T-helper 2 cell (primary cell): ENCODE results near the gene SUZ12.
"Not testable (repeated sequence)": the region's sequence is repeated elsewhere in the genome, so short reads cannot be mapped to it uniquely, and the experiment has no call there.

Experiments used
- DNase-seq, 5 experiments: peaks; one replicate each; pipeline versions ENCODE4 v3.0.0 to v3.0.0-alpha.2; 2012 to 2022
- total RNA-seq, 2 donors: gene quantifications; one replicate each; lab custom pipeline; 2026; lab: John Stamatoyannopoulos, UW

The SUZ12 gene
- 55.5 to 88.0 reads per million in 2 donors for total RNA-seq

DNA sequence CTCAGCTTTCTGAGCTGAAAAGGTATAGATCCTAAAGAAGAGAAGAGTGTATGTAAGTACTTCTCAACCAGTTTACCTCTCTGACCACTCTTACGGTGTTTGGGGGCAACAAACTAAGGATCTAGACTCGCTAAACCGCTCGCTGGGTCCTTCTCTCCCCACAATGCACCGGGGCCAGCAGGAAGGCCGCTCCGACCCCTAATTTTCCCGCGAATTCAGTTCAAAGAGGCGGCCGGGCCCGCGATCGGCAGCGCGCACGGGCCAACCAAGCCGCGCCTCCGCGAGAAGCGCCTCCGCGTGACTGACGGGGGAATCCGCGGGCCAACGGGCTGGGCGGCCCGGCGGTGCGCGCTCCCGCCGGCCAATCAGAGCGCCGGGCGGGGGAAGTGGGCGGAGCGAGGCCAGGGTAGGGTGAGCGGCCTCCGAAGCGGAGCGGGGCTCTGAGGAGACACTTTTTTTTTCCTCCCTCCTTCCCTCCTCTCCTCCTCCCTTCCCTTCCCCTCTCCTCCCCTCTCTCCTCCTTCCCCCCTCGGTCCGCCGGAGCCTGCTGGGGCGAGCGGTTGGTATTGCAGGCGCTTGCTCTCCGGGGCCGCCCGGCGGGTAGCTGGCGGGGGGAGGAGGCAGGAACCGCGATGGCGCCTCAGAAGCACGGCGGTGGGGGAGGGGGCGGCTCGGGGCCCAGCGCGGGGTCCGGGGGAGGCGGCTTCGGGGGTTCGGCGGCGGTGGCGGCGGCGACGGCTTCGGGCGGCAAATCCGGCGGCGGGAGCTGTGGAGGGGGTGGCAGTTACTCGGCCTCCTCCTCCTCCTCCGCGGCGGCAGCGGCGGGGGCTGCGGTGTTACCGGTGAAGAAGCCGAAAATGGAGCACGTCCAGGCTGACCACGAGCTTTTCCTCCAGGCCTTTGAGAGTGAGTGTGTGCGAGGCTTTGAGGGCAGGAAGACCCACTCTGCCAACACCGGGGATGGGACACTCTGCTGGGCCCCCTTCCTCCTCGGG, at the start of gene SUZ12:
TSS of gene SUZ12 (plus strand) at position 393 of the 995 bp plus-strand sequence. CDS start at position 633, 240 bp downstream.
- peak; percentile 69 to 92 (median 78) for DNase-seq

DNA sequence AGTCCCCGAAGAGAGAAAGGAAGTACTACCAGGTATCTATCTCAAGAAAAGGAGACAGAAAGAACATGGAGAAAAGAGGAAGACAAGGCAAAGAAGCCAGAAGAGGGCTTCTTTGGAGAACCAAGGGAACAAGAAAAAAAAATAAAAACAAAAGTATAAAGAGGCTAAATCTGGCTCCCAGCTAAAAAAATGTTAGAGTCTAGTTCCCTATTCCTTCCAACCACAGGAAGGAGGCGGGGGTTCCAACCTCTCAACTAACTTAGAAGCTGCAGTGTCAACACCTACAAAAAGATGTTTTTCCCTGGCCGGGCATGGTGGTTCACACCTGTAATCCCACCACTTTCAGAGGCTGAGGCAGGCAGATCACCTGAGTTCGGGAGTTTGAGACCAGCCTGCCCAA, 48.7 kb upstream of the SUZ12 start:
- DNase-seq = no peak

DNA sequence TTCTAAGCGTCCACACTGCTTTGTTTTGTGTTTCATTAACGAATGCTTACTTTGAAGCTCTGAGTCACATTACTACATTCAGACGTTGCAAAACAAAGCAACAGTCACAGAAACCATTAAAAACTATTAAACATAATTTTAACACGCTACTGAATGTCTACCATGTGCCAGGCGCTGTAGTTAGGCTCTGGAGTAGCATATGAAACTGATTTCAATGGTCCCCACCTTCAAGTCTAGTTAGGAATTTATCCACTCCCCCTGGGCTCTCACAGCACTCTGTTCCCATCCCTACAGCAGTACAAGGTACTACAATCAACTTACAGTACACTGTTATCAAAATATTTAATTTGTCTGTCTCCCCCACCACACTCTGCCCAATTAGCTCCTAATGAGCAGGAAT, 35.9 kb upstream of the SUZ12 start:
- peak in 1 of 5 experiments; percentile 18 for DNase-seq

DNA sequence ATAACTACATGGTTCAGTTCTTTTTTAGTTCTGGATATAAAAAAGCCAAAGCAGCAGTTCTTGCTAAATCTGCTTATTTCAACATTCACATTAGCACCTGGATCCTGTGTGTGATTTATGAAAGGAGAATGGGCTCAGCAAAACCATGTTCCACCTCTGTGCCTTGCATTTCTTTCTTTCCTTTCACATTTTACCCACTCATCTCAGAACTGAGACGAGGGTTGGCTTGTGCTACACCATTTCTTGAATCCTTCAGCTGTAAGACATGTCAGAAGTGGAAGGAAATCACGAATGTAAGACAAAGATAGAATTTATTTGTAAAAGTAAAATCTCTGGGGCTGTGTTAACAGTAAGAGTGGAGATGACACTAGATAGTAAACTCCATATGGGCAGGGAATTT, 34.1 kb upstream of the SUZ12 start:
- DNase-seq = peak in 1 of 5 experiments; percentile 68

DNA sequence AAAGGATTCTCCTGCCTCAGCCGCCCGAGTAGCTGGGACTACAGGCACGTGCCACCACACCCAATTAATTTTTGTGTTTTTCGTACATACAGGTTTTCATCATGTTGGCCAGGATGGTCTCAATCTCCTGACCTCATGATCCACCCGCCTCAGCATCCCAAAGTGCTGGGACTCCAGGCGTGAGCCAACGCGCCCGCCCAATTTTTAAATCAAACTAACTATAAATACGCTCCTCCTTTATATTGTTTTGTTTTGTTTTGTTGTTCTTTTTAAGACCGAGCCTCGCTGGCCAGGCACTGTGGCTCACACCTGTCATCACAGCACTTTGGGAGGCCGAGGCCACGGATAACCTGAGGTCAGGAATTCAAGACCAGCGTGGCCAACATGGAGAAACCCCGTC, 33.4 kb upstream of the SUZ12 start:
- no peak for DNase-seq

DNA sequence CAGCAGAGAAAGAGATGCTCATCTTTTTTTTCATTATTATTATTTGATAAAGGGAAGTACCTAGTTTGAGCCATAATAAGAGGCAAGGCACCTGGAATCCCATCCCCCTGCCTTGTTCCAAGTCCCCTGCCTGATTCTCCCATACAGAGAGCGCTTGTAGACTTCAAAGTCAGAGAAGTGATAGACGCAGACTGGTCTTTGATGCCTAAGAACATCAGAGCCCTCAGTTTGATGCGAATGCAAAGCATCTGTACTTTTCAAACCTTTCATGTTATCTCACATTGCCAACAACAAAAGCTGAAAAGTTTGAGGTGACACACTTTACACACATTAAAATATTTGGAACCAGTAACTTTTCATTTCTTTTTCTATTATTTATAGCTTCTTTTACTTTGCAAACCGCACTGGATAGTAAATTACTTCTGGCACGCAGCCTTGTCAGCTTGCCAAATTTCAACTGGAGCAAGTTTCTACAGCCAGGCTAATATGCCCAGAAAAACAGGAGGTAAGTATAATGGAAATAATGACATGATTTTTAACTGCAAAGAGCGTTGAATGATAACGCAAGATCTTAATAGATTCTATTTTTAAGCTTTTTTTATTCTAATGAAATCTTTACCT, 29.4 kb upstream of the SUZ12 start:
- no peak for DNase-seq

DNA sequence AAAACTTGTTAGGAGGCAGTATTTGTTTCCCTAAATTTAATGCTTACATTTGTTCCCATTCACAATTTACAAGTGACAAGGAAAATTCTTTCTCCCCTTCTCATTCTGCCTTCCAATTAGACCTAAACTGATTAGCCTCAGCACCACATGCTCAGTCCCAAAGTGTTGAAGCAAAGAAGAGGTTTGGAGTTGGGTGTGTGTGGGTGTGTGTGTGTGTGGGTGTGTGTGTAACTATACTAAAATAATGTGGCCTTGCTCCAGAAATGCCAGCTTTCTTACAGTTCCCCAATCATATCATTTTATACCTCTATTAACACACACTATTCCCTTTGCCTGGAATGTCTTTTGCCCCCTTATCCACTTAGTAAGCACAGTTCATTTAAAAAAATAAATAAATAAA, 28.4 kb upstream of the SUZ12 start:
- DNase-seq = no peak

DNA sequence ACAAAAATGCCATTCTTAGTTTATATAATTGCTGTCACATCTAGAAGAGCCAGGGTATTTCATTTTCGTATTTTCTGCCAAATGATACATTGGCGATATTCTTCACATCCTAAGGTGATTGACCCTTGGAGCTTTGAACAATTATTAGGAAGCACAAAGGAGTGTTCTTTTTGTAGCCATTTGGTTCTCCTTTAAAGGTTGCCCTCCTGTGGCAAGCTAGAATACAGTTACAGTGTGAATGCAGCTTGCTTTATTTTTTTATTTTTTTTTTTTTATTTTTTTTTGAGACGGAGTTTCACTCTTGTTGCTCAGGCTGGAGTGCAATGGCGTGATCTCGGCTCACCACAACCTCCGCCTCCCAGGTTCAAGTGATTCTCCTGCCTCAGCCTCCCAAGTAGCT, 24.1 kb upstream of the SUZ12 start:
- not testable (repeated sequence) for DNase-seq

DNA sequence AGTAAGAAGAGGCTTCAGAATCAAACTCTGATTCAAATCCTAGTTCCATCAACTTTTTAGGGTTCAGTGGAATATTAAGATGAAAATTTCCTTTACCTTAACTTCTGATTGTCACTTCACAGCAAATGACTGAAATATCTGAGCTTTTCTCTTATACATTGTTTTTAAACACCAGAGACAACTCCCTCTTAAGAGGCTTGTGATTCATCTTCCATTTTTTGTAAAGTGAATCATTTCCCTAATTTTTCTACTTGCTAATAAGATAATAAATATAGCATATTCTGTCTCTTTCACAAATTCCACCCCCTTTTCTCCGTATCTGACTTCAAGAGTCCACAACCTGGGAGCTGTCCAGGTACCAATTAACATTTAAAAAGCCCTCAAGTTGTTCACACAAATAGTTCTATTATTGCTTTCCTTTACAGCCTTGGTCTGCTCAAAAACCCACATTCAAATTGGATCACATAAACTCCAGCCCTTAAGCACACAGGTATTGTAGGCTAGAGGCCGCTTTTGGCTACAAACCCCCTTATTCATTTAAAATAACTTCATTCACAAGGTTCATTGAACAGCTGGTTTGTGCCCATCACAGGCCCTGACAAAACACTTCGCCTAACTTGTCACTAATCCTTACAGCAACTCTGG, 21.2 kb upstream of the SUZ12 start:
- no peak for DNase-seq

DNA sequence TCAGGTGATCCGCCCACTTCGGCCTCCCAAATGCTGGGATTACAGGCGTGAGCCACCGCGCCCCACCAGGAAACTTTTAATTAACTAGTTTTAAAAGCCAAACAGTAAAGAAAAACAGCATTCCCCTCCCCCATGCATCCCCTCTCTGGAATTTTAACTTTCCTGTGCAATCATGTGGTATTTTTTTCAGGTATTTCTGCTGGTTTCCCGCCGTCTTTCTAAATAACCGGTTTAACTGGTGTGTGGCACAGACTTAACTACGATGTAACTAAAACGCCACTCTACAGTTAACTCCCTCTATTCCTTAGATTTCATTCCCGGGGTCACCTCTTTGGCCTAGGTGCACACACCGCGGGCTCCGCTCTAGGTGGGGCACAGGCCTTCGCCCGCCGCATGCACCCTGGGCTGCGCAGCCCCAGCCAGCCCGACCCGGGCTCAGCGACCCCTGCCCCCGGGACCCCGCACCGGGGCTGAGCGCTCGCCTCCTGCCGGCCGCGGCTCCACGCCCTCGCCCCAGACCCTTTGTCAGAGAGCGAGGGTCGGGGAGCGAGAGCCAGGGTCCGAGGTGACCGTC, 20.2 kb upstream of the SUZ12 start:
- DNase-seq = no peak

DNA sequence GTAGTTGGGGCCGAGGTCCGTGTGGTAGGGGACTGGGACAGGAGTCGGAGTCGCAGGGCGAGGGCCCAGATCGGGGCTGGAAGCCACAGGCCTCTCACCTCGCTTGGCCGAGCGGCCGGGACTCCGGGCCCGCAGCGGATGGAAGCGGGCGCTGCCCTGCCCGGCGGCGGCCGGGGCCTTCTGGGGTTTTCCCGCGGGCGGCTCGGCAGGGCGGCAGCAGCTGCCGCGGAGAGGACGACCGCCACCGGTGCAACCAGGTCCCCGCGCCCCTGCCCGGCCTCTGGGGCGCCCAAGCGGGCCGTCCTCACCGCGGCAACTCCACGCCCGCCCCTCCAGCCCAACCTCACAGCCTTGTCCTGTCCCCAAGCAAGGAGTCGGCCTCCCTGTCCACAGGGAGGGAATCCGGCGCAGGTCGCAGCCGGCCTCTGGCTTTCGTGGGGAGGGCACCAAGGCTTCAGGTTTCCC, 19.7 kb upstream of the SUZ12 start:
- DNase-seq = no peak

DNA sequence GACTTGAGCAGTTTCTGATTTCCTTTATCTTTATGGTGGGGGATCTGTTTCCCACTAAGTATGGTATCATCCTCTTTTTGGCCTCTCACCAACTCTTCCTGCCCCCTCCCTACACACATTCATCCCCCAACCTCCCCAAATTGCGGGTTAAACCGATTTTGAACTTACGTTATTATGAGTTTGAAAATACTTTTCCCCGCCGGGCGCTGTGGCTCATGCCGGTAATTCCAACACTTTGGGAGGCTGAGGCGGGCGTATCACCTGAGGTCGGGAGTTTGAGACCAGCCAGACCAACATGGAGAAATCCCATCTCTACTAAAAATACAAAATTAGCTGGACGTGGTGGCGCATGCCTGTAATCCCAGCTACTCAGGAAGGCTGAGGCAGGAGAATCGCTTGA, 19.1 kb upstream of the SUZ12 start:
- DNase-seq = not testable (repeated sequence)

DNA sequence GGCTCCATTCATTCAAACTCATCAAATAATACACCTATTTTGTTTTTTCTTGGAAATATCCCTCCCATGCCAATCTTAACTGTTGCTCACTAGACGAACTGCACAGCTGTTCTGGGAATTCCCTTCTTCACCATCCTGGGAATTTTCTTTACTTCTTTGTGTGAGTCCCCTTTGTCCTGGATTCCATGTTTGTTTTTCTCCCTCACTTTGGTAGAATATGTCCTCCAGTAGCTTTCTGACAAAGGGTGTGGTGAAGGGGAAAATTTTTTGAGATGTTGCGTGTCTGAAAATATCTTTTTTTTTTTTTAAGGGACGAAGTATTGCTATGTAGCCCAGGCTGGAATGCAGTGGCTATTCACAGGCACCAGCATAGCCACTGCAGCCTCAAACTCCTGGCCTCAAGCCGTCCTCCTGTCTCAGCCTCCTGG, 18.1 kb upstream of the SUZ12 start:
- no peak for DNase-seq

DNA sequence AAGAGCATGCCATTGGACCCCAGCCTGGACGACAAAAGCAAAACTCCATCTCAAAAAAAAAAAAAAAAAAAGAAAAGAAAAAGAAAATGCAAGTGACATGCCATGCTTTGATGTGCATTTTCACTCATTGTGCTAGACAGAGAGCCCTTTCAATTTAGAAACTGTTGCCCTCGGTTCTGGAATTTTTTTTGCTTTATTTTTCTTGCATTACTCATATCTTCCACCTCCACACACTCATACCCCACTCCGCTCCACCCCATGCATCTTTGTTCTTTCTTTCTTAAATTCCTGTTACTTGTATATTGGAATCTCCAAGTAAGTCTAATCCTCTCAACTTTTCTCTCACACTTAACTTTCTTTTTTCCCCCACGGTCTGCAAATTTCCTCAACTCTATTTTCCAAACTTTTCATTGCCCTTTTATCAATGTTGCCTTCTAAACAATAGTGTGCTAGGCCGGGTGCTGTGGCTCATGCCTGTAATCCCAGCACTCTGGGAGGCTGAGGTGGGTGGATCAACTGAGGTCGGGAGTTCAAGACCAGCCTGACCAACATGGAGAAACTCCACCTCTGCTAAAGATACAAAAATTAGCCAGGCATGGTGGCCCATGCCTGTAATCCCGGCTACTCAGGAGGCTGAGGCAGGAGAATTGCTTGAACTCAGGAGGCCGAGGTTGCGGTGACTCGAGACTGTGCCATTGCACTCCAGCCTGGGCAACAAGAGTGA, 16.8 kb upstream of the SUZ12 start:
- DNase-seq = peak in 1 of 5 experiments; percentile 18

DNA sequence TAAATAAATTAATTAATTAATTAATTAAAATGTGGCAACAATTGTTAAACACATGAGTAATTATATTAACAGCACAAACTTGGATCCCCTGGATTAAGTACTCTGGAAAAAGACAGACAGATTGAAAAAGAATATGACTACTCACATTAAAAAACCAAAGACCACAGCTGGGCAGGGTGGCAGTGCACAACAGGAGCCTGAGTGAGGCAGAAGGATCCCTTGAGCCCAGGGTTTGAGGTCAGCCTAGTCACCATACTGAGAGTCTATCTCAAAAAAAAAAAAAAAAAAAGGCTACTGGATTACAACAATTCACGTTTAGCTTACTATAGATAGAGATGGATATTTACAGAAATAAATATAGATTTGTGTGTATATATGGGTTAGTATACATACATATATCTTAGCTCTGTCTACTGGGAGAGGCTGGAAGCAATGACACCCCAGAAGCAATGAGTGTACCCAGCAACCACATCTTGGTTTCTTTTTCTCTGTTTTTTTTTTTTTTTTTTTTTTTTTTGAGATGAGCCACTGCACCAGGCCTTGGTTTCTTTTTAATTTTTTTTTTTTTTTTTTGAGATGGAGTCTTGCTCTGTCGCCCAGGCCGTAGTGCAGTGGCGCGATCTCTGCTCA, 10.6 kb upstream of the SUZ12 start:
- DNase-seq = peak in 1 of 5 experiments; percentile 42

DNA sequence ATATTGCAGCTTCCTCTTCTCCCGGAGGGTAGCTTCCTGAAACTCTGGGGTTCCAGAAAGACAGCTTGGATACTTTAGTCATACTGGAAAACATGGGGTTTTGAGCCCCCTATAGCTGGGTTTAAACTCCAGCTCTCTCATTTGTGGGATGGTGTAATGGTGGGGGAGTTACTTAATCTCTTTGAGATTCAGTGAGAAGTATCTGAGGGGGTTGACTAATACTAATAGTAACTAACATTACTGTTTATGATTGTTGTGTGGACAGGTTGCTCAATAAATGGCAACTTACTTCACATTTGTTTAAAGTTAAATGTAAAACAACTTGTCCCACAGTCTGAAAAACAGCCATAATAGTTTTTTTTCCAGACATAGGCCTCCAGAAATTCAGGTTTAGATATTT, 5.1 kb upstream of the SUZ12 start:
- DNase-seq = no peak

DNA sequence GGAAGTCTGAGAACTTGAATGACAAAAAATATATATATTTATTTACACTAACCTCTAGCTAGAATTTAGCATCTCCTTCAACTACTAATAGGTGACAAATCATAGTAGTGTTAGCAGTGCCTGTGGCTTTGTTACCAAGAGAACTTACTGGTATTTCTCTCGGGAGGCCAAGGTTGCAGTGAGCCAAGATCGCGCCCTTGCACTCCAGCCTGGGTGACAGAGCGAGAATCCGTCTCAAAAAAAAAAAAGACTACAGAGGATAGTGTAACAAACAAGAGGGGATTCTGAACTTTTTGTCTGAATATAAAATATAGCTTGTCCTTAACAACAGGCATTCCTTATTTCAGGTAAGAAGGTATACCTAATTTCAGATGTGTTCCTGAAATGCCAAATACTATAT, 1.3 kb upstream of the SUZ12 start:
- no peak for DNase-seq

DNA sequence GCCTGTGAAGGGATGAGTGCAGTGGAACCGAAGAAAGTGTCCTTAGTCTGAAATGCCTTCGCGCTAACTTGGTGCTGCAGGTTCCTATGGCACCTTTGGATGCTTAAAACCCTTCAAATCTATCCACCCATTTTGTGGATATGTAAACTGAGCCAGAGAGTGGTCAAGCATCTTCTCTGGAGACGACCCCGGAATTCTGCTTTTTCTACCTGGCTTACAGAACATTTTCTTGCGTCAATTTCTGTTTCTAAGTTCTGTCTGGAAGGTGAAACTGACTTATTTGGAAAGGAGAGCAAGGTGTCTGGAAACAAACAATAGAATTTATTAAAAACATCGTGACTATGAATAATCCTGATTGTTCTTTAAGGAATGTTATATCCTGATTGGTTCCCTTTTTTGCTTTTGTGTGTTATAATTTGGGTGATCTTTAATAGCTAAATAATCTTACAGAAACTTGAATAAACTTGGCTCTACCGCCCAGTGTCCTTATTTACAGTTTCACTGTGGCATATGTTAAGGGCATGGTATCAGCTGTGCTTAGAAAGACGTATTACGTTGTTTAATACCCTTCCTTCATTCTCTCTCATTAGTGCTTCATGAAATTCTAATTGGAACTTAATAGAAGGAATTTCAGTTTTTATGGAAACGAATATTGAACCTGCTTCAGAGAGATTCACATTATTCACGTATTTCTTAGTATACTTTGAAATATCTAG, 1.3 kb downstream of the SUZ12 start:
- DNase-seq = not testable (repeated sequence)

DNA sequence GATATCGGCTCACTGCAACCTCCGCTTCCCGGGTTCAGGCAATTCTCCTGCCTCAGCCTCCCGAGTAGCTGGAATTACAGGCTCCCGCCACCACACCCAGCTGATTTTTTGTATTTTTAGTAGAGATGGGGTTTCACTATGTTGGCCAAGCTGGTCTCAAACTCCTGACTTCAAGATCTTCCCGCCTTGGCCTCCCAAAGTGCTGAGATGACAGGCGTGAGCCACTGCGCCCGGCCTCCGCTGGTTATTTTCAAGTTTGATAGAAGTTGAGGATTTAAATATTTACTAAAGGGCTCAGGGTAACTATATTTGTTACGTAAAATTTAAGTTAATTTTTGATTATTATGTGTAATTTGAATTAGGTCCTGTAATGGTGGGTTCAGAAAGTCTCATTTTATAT, 5.1 kb downstream of the SUZ12 start:
- not testable (repeated sequence) for DNase-seq

DNA sequence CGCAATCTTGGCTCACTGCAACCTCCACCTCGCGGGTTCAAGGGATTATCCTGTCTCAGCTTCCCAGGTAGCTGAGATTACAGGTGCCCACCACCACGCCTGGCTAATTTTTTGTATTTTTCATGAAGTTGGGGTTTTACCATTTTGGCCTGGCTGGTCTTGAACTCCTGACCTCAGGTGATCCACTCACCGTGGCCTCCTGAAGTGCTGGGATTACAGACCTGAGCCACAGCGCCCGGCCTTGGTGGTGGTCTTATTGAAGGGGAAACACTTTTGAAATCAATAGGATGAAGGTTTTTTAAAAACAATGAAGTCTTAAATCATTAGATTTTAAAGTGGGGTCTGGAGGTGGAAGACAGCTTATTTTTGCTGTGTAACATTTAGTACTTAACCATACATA, 5.6 kb downstream of the SUZ12 start:
- not testable (repeated sequence) for DNase-seq

DNA sequence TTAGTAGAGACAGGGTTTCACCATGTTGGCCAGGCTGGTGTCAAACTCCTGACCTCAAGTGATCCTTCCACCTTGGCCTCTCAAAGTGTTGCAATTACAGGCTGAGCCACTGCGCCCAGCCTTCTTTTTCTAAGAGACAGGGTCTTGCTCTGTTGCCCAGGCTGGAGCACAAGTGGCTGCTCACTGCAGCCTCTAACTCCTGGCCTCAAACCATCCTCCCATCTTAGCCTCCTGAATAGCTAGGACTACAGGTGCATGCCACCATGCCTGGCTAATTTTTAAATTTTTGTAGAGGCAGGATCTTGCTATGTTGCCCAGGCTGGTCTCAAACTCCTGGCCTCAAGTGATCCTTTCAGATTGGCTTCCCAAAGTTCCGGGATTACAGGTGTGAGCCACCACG, 15.1 kb downstream of the SUZ12 start:
- not testable (repeated sequence) for DNase-seq
